Measurements from ENCODE around the gene IL1F10.

IL1F10 gene

GRCh38 chr2:113112871-113113270, 45.1 kb downstream of the IL1F10 start:
- DNase-seq (ENCODE audit: low read depth) = no peak

GRCh38 chr2:113113807-113114206, 46.0 kb downstream of the IL1F10 start:
- no peak for DNase-seq (ENCODE audit: low read depth)

- no peak for DNase-seq (ENCODE audit: low read depth)
These were observed 46.6 kb downstream of the IL1F10 start for GRCh38 chr2:113114224-113114945.

- no peak for DNase-seq (ENCODE audit: low read depth)
These were observed 47.2 kb downstream of the IL1F10 start for GRCh38 chr2:113114996-113115395.

- no peak for DNase-seq (ENCODE audit: low read depth)
These were observed 48.6 kb downstream of the IL1F10 start for GRCh38 chr2:113116100-113116958.

GRCh38 chr2:113117541-113118262, 49.9 kb downstream of the IL1F10 start:
- peak; percentile 58 for DNase-seq (ENCODE audit: low read depth)

GRCh38 chr2:113118263-113118657, 50.5 kb downstream of the IL1F10 start:
- no peak for DNase-seq (ENCODE audit: low read depth)

- DNase-seq (ENCODE audit: low read depth) = no peak
These were observed 51.3 kb downstream of the IL1F10 start for GRCh38 chr2:113119111-113119510.

GRCh38 chr2:113120861-113121260, 53.1 kb downstream of the IL1F10 start:
- DNase-seq (ENCODE audit: low read depth) = no peak

- no peak for DNase-seq (ENCODE audit: low read depth)
These were observed 54.6 kb downstream of the IL1F10 start for GRCh38 chr2:113122364-113122763.

GRCh38 chr2:113123726-113124125, 56.0 kb downstream of the IL1F10 start:
- no peak for DNase-seq (ENCODE audit: low read depth)

- DNase-seq (ENCODE audit: low read depth) = no peak
These were observed 56.6 kb downstream of the IL1F10 start for GRCh38 chr2:113124181-113124961.

Data from non-pigmented ciliary epithelial cell (primary cell).